ENCODE data around the gene ANXA11. TPM values are rescaled to one million over a fixed set of nuclear protein-coding genes. Genes with fewer than 3 reads are reported as not detected.
A peak's percentile ranks its signal among the peaks of the same experiment; 100 is the strongest.
"Not testable (repeated sequence)": the region's sequence is repeated elsewhere in the genome, so short reads cannot be mapped to it uniquely, and the experiment has no call there.

ANXA11 gene
- total RNA-seq, 1 experiment from 2014 or later: 327 TPM

DNA sequence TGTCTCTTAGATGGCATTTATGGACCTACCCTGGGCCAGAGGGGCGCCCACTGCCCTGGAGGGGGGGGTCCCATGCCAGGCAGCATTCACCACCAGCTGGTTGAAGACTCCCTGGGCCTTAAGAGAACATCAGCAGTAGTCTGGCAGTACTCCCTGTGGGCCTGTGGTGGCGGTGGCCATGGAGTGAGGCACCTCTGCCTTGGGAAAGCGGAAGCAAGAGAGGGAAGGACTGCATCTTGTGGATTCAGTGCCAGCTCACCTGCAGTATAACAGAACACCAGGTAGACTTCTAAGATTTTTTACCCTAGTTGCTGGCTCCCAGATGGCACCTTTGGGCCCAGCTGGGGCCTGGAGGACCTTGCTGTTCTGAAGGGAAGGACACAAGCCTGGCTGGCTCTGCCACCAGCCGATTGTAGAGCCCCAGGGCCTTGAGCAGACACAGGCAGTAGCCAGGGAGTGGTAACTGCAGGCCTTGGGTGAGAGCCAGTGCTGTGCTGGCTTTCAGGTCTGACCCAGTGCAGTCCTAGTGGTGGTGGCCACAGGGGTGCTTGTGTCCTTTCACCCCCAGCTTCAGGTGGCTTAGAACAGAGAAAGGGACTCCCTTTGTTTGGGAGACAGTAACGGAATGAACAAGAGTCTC lies 57.1 kb downstream of the ANXA11 start:
- H3K4me1 Mint-ChIP-seq (ENCODE audit: low read depth, unreplicated experiment): peaks cover 8% of the 10 kb centered on the region
- no peaks in the 10 kb centered on the region for H3K27me3 ChIP-seq (replicated peaks; ENCODE audit: control insufficient read depth, insufficient read depth, low read length)
- H3K36me3 Mint-ChIP-seq (ENCODE audit: insufficient read depth, unreplicated experiment): peaks cover 81% of the 10 kb centered on the region
- DNase-seq: no peak
- H3K4me3 Mint-ChIP-seq (ENCODE audit: unreplicated experiment): no peak overlapping the region
- no peaks in the 10 kb centered on the region for H3K36me3 ChIP-seq (ENCODE audit: control insufficient read depth, insufficient read depth, low read length)
- no TSS peak for BruUV-seq (replicated peaks)
- H3K4me1 ChIP-seq: no peaks in the 10 kb centered on the region
- H3K27ac Mint-ChIP-seq (ENCODE audit: unreplicated experiment): peak overlapping the region; percentile 64
- H3K9me3 Mint-ChIP-seq (ENCODE audit: unreplicated experiment): no peaks in the 10 kb centered on the region
- H3K27me3 Mint-ChIP-seq (ENCODE audit: insufficient read depth, unreplicated experiment): no peaks in the 10 kb centered on the region
- no peaks in the 10 kb centered on the region for H3K9me3 ChIP-seq
- intact Hi-C loops (cut with micrococcal nuclease; ENCODE audit: unreplicated experiment): loop anchor here (10.0 kb wide), 1 partner anchor 643 kb away; no protein-coding TSS in a partner anchor
- POLR2A ChIA-PET: no interaction called here
- TF ChIP-seq, protein P1, sequence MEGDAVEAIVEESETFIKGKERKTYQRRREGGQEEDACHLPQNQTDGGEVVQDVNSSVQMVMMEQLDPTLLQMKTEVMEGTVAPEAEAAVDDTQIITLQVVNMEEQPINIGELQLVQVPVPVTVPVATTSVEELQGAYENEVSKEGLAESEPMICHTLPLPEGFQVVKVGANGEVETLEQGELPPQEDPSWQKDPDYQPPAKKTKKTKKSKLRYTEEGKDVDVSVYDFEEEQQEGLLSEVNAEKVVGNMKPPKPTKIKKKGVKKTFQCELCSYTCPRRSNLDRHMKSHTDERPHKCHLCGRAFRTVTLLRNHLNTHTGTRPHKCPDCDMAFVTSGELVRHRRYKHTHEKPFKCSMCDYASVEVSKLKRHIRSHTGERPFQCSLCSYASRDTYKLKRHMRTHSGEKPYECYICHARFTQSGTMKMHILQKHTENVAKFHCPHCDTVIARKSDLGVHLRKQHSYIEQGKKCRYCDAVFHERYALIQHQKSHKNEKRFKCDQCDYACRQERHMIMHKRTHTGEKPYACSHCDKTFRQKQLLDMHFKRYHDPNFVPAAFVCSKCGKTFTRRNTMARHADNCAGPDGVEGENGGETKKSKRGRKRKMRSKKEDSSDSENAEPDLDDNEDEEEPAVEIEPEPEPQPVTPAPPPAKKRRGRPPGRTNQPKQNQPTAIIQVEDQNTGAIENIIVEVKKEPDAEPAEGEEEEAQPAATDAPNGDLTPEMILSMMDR (IDR thresholded peaks at IDR 0.05; ENCODE audit: insufficient read depth in 1 of 2, low read depth in 1 of 2, low read length in 1 of 2, severe bottlenecking in 1 of 2, unreplicated experiment in 1 of 2): no peak
- no peak overlapping the region for H3K4me3 ChIP-seq (ENCODE audit: low read depth, low read length)
- CTCF ChIA-PET: no interaction called here

- Histone ChIP-seq H3K4me3 (ENCODE audit: low read depth, low read length) (no peak overlapping the region), H3K36me3 (ENCODE audit: control insufficient read depth, insufficient read depth, low read length) (no peaks in the 10 kb centered on the region), H3K4me1 (no peaks in the 10 kb centered on the region), H3K9me3 (no peaks in the 10 kb centered on the region), H3K27me3 (replicated peaks; ENCODE audit: control insufficient read depth, insufficient read depth, low read length) (no peaks in the 10 kb centered on the region)
- Mint-ChIP-seq H3K9me3 (ENCODE audit: unreplicated experiment) (no peaks in the 10 kb centered on the region), H3K36me3 (ENCODE audit: insufficient read depth, unreplicated experiment) (peaks cover 67% of the 10 kb centered on the region), H3K4me3 (ENCODE audit: unreplicated experiment) (no peak overlapping the region), H3K27ac (ENCODE audit: unreplicated experiment) (no peak overlapping the region), H3K4me1 (ENCODE audit: low read depth, unreplicated experiment) (peaks cover 8% of the 10 kb centered on the region), H3K27me3 (ENCODE audit: insufficient read depth, unreplicated experiment) (no peaks in the 10 kb centered on the region)
- no peak for DNase-seq
- ChIA-PET CTCF (no interaction called here), POLR2A (no interaction called here)
- intact Hi-C loops (cut with micrococcal nuclease; ENCODE audit: unreplicated experiment): loop anchor here (10.0 kb wide), 1 partner anchor 642 kb away; no protein-coding TSS in a partner anchor
- TF ChIP-seq, protein P1 (IDR thresholded peaks at IDR 0.05; ENCODE audit: insufficient read depth in 1 of 2, low read depth in 1 of 2, low read length in 1 of 2, severe bottlenecking in 1 of 2, unreplicated experiment in 1 of 2): no peak
- no TSS peak for BruUV-seq (replicated peaks)
Observed at GRCh38 chr10:80146918-80147317, 58.4 kb downstream of the ANXA11 start.

DNA sequence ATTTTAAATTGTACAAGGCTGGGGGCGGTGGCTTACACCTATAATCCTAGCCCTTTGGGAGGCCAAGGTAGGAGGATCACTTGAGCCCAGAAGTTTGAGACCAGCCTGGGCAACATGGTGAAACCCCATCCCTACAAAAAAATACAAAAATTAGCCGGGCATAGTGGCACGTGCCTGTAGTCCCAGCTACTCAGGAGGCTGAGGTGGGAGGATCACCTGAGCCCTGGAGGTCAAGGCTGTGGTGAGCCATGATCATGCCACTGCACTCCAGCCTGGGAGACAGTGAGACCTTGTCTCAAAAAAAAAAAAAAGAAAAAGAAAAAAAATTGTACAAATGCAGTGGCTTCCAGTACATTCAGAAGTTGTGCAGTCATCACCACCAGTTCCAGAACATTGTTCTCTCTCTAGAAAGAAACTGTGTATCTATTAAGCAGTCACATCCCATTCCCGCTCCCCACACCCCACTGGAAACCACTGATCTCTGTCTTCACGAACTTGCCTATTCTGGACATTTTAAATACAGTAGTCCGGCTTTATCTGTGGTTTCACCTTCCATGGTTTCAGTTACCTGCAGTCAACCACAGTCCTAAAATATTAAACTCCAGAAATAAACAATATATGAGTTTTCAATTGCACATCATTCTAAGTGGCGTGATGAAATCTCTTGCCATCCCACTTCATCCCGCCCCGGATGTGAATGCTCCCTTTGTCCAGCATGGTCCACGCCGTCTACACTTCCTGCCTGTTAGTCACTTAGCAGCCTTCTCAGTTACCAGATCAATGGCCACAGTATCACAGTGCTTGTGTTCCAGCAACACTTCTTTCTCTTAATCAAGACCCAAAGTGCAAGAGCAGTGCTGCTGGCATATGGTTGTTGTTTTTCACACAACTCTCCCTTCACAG lies 59.7 kb downstream of the ANXA11 start:
- H3K4me1 Mint-ChIP-seq (ENCODE audit: low read depth, unreplicated experiment); H3K4me3 ChIP-seq (ENCODE audit: low read depth, low read length); H3K9me3 Mint-ChIP-seq (ENCODE audit: unreplicated experiment); H3K36me3 ChIP-seq (ENCODE audit: control insufficient read depth, insufficient read depth, low read length); DNase-seq; H3K9me3 ChIP-seq; H3K27me3 ChIP-seq (replicated peaks; ENCODE audit: control insufficient read depth, insufficient read depth, low read length); H3K4me3 Mint-ChIP-seq (ENCODE audit: unreplicated experiment); POLR2A ChIA-PET; H3K27me3 Mint-ChIP-seq (ENCODE audit: insufficient read depth, unreplicated experiment); H3K4me1 ChIP-seq: not testable (repeated sequence)
- peaks cover 68% of the 10 kb centered on the region for H3K36me3 Mint-ChIP-seq (ENCODE audit: insufficient read depth, unreplicated experiment)
- intact Hi-C loops (cut with micrococcal nuclease; ENCODE audit: unreplicated experiment): loop anchor here (10.0 kb wide), 1 partner anchor 641 kb away; no protein-coding TSS in a partner anchor
- peak overlapping the region; percentile 65 for H3K27ac Mint-ChIP-seq (ENCODE audit: unreplicated experiment)
- BruUV-seq (replicated peaks): TSS peak; percentile 3
- CTCF ChIA-PET: interaction anchor here (2.1 kb wide), 1 partner anchor 76 kb away, joined by 27 read pairs; no protein-coding TSS in a partner anchor
